Measurements from ENCODE around the gene NDUFAF5. TPM values are rescaled to one million over a fixed set of nuclear protein-coding genes. Genes with fewer than 3 reads are reported as not detected.

Gene NDUFAF5
- total RNA-seq, 4 donors from 2014 or later, result 11.4 to 19.5 (median 14.7) TPM

DNA sequence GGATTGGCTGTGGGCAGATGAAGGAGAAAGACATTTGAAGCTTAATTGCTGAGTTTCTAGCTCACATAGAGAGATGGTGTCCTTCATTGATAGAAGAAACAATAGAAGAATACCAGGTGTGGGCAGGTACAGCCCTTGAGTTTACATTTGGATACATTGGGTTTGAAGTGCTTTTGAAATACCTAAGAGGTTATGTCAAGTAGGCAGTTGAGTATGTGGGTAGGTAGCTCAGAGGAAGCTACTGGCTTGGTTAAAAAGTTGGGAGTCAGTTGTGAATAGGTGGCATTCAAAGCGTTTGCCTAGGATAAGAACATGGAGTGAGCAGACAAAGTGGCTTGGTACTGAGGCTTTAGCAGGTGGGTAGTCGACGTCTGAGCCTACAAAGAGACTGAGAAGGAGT, 25.0 kb downstream of the NDUFAF5 start:
- DNase-seq (ENCODE audit: low spot score) (no peak), ATAC-seq (ENCODE audit: low FRiP score) (no peak)
- no peak for TF ChIP-seq CTCF (IDR thresholded peaks at IDR 0.05)

DNA sequence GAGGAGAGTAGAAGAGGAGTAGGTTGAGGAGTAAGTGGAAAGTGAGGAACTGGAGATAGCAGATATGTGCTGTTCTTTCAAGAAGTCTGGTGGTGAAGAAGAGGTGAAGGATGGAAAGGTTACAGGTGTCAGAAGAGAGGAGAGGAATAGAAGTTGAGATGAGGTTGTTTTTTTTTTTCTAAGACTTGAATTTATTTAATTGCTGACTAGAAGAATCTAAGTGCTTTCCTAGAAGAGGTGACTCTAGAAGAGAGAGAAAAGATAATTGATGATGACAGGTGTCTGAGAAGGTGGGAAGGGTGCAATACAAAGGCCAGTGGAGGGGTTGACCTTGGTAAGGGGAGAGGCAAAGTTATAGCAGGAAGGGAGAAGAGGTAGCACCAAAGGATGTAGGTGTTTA, 25.6 kb downstream of the NDUFAF5 start:
- DNase-seq (ENCODE audit: low spot score) (no peak), ATAC-seq (ENCODE audit: low FRiP score) (no peak)
- TF ChIP-seq CTCF (IDR thresholded peaks at IDR 0.05), result no peak

GRCh38 chr20:13813910-13814309, 29.1 kb downstream of the NDUFAF5 start:
- TF ChIP-seq CTCF (IDR thresholded peaks at IDR 0.05), result no peak
- DNase-seq (ENCODE audit: low spot score), result no peak
- no peak for ATAC-seq (ENCODE audit: low FRiP score)

DNA sequence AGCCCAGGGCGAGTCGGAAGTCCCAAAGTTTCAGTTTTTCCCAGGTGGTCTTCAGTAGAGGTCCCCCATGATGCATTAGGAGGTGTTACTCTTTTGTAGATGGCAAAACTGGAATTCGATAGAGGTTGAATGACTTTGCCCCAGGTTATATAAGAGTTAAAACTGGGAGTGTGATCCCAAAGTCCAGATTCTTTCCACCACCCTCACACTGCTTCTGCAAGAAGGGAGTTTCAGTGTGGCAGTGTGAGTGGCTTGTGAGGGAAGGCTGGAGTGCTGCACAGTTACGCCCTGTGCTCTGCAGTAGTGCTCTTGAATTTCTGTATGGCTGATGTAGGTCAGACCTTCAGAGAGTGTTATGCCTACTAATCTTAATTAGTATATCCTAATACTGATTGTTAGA, 29.8 kb downstream of the NDUFAF5 start:
- DNase-seq (ENCODE audit: low spot score) (no peak), ATAC-seq (ENCODE audit: low FRiP score) (no peak)
- no peak for TF ChIP-seq CTCF (IDR thresholded peaks at IDR 0.05)

DNA sequence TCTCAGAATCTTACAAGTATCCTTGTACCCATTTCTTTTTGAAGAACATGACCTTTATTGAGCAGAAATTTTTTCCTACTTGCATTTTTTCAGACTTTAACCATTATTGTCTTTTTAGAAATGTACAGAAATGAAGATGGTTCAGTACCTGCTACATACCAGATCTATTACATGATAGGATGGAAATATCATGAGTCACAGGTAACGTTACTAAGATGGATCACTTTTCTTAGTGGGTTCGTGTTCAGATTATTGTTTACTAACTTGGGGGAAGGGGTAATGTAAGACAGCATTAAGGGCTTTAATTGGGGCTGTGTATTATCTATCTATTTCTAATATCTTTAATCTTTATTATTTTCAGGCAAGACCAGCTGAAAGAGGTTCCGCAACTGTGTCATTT, 31.9 kb downstream of the NDUFAF5 start:
- ATAC-seq (ENCODE audit: low FRiP score), result no peak
- no peak for TF ChIP-seq CTCF (IDR thresholded peaks at IDR 0.05)
- DNase-seq (ENCODE audit: low spot score), result no peak

DNA sequence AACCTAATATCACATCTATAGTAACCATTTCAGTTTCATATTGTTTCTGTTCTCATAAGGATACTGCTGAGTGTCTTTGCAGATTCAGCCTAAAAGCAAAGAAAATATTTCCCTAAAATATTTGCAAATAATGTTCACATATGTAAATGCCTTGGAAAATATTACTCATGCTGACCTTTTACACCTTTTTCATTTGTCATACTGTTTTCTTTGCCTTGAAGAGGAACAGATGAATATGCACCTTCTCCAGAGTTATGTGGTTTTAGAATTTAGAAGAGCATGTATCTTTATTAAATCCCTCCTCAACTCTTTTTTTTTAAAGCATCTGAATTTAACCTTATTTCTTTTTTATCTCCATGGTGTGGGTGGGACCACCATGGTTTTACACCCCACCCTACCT, 32.5 kb downstream of the NDUFAF5 start:
- TF ChIP-seq CTCF (IDR thresholded peaks at IDR 0.05), result no peak
- no peak for ATAC-seq (ENCODE audit: low FRiP score)
- no peak for DNase-seq (ENCODE audit: low spot score)

DNA sequence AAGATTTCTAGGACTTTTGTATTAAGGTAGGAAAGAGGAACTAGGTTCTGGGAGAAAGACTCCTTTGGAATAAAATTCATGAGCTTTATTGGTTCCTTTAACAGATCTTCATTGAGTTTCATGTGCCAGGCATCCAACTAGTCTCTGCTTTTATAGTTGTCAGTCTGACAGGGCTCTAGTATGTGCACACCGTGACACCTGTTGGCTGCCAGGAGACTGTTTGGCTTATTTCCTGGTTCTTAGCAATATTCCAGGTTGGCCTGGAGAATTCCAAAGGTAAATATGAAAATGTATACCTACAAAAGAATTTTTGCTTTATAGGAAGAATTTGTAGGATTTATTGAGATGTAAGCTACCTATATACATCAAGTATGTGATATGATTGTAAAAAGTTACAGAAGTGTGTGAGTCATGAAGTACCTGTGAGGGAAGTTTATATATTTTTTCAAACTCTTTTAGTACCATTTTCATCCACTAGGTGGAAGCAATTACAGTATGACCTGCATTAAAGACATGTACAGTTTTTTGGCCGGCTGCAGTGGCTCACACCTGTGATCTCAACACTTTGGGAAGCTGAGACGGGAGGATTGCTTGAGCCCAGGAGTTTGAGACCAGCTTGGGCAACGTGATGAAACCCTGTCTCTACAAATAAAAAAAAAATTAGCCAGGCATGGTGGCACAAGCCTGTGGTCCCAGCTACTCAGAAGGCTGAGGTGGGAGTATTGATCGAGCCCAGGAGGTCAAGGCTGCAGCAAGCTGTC, 35.2 kb downstream of the NDUFAF5 start:
- peak in 1 of 3 donors; percentile 42 for TF ChIP-seq CTCF (IDR thresholded peaks at IDR 0.05)
- ATAC-seq (ENCODE audit: low FRiP score) (no peak), DNase-seq (ENCODE audit: low spot score) (no peak)
